ENCODE measurements around the gene SCAF8. TPM values are rescaled to one million over a fixed set of nuclear protein-coding genes. Genes with fewer than 3 reads are reported as not detected.
A peak's percentile ranks its signal among the peaks of the same experiment; 100 is the strongest.

SCAF8 gene
- total RNA-seq, 1 experiment from 2014 or later = 50.7 TPM

DNA sequence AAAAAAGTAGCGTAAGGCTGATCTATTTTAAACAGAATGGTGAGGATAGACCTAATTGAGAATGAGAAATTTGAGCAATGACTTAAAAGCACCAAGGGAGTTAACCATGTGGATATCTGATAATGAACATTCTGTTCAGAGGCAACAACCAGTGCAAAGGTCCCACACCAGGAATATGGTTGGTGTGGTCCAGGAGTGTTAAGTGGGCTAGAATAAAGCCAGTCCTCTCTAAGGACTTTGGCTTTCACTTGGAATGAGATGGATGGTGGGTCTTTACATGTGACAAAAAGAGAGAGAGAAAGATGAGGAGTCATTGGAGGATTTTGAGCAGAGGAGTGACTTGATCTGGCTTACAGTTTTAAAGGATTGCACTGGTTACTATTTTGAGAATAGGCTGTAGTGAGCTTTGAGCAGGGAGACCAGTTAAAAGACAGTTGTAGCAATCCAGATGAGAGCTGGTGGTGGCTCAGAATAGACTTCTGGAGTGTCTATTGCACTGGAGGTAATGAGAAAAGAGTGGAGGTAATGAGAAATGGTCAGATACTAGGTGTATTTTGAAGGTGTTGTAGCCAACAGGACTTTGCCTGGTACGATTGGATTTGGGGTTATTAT is 89.8 kb downstream of the SCAF8 start:
- no peak overlapping the region for H3K4me3 ChIP-seq
- H3K27ac ChIP-seq = no peak overlapping the region
- no peak for DNase-seq
- no peaks in the 10 kb centered on the region for H3K4me1 ChIP-seq
- H3K27me3 ChIP-seq = no peaks in the 10 kb centered on the region
- H3K36me3 ChIP-seq = peaks cover 81% of the 10 kb centered on the region
- H3K9me3 ChIP-seq (replicated peaks) = no peaks in the 10 kb centered on the region

DNA sequence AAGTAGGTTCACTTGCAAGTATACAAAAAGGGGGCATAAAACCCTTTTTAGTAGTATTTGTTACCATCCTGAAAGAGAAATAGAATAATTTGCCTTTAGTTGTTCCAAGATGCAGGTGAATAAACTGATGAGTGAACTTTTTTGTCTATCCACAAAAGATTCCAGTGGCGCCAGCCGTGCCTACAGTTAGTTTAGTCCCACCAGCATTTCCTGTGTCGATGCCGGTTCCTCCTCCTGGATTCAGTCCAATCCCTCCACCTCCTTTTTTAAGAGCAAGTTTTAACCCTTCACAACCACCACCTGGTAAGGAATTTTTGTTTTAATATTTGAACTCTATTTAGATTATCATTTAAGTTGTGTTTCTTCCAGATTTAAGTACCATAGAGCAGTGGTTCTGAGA is 90.9 kb downstream of the SCAF8 start:
- Histone ChIP-seq H3K27me3 (no peaks in the 10 kb centered on the region), H3K4me3 (no peak overlapping the region), H3K27ac (no peak overlapping the region), H3K36me3 (peaks cover 80% of the 10 kb centered on the region), H3K9me3 (replicated peaks) (no peaks in the 10 kb centered on the region), H3K4me1 (no peaks in the 10 kb centered on the region)
- no peak for DNase-seq

DNA sequence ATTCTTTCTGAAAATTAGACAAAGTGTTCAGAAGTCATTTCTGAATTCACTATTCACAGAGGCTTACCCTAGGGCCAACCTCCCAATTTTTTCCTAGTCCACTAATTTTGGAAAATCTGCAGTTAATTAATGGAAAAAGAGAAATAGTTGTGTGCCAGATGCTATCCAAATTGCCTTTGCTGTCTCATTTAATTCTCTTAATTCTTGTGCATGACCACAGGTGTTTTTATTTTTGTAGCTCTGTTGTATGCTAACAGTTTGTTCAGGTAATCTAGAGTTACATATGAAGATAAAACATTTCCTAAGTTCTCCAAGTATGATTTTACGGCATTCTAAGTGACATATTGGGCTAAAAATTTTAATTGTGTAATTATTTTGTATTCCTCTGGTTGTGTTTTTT is 96.8 kb downstream of the SCAF8 start:
- H3K27me3 ChIP-seq = no peaks in the 10 kb centered on the region
- H3K4me3 ChIP-seq = no peak overlapping the region
- H3K27ac ChIP-seq = no peak overlapping the region
- no peaks in the 10 kb centered on the region for H3K4me1 ChIP-seq
- H3K36me3 ChIP-seq = peaks cover 81% of the 10 kb centered on the region
- no peak for DNase-seq
- no peaks in the 10 kb centered on the region for H3K9me3 ChIP-seq (replicated peaks)

DNA sequence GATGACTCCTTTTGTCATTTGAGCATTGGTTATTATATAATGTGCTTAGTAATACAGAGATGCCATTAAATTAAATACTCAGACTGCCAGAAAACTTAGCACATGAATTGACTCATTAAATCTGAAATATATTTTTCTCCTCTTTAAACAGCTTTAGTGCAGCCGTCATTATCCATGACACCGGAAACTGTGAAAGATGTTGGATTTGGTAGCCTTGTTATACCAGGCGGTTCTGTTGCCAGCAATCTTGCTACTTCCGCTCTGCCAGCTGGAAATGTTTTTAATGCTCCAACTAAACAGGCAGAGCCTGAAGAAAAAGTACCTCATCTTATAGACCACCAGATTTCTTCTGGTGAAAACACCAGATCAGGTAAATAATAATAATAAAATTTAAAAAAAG is 97.6 kb downstream of the SCAF8 start:
- H3K4me1 ChIP-seq = no peaks in the 10 kb centered on the region
- H3K4me3 ChIP-seq = no peak overlapping the region
- DNase-seq = no peak
- H3K9me3 ChIP-seq (replicated peaks) = no peaks in the 10 kb centered on the region
- H3K27me3 ChIP-seq = no peaks in the 10 kb centered on the region
- H3K27ac ChIP-seq = no peak overlapping the region
- H3K36me3 ChIP-seq = peaks cover 76% of the 10 kb centered on the region

DNA sequence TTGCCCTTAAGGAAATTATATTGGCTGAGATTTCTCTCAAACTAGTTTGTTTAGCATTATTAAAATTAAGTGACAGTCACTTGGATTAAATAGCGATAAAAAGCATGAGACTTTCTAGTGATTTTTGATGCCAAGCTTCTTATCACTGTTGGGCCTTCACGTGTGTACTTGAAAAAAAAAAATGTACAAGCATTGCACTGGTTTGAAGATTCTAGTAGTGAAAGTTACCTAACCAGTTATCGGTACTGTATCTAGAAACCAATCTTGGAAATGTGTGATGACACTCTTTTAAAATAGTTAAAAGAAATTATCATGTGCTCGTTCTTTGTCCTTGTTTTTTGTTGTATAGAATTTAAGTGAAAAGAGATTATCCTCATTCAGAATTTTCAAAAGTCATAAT is 102.1 kb downstream of the SCAF8 start:
- H3K4me3 ChIP-seq = no peak overlapping the region
- DNase-seq = no peak
- H3K4me1 ChIP-seq = no peaks in the 10 kb centered on the region
- no peaks in the 10 kb centered on the region for H3K9me3 ChIP-seq (replicated peaks)
- peaks cover 45% of the 10 kb centered on the region for H3K36me3 ChIP-seq
- H3K27ac ChIP-seq = no peak overlapping the region
- no peaks in the 10 kb centered on the region for H3K27me3 ChIP-seq

DNA sequence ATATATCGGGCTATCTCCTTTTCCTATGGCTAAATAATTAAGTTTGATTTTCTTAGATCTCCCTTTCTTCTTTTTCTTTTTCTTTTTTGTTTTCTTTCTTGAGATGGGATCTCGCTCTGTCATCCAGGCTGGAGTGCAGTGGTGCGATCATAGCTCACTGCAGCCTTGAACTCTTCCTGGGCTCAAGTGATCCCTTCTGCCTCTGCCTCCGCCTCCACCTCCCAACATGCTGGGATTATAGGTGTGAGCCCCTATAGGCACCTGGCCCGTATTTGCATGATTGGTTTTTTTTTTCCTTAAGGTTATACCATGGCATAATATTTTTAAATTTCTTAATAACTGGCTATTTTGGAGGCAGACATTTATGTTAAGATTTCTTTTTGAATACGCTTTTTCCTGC is 106.3 kb downstream of the SCAF8 start:
- Histone ChIP-seq H3K27ac (no peak overlapping the region), H3K4me3 (no peak overlapping the region), H3K4me1 (peaks cover 13% of the 10 kb centered on the region), H3K36me3 (peaks cover 23% of the 10 kb centered on the region), H3K9me3 (replicated peaks) (no peaks in the 10 kb centered on the region), H3K27me3 (no peaks in the 10 kb centered on the region)
- no peak for DNase-seq

DNA sequence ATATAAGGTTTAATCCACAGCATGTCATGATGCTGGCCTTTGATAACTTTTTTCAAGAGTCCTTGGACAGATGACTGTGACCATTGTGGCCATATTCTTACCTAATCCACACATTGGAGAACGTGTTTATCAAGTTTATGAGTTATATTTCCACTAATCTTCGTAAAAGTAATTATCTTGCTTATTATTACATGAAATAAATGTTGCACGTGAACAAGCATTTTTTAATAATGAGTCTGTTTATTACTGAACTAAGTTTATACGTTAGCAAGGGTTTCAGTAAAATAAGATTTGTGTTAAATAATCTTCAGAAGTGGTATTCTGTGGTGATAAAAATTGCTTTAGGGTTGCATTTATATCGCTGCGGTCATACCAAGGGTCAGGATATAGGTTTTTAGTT is 107.1 kb downstream of the SCAF8 start:
- no peak for DNase-seq
- no peaks in the 10 kb centered on the region for H3K27me3 ChIP-seq
- H3K4me3 ChIP-seq = no peak overlapping the region
- H3K27ac ChIP-seq = no peak overlapping the region
- peaks cover 23% of the 10 kb centered on the region for H3K36me3 ChIP-seq
- no peaks in the 10 kb centered on the region for H3K9me3 ChIP-seq (replicated peaks)
- peaks cover 13% of the 10 kb centered on the region for H3K4me1 ChIP-seq

DNA sequence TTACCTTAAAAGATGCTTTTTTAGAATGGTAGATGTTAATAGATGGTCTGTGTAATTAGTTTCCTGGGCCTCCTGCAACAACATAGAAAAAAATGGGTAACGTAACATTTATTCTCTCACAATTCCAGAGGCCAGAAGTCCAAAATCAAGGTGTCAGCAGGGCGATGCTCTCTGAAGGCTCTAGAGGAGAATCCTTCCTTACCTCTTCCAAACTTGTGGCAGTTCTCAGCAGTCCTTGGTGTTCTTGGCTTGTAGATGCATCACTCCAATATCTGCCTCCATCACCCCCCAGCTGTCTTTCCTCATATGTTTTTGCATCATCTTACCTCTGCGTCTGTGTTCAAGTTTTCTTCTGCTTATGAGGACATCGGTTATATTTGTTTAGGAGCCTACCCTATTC is 107.9 kb downstream of the SCAF8 start:
- Histone ChIP-seq H3K4me3 (no peak overlapping the region), H3K27ac (no peak overlapping the region), H3K36me3 (peaks cover 23% of the 10 kb centered on the region), H3K4me1 (peaks cover 13% of the 10 kb centered on the region), H3K9me3 (replicated peaks) (no peaks in the 10 kb centered on the region), H3K27me3 (no peaks in the 10 kb centered on the region)
- DNase-seq = no peak

DNA sequence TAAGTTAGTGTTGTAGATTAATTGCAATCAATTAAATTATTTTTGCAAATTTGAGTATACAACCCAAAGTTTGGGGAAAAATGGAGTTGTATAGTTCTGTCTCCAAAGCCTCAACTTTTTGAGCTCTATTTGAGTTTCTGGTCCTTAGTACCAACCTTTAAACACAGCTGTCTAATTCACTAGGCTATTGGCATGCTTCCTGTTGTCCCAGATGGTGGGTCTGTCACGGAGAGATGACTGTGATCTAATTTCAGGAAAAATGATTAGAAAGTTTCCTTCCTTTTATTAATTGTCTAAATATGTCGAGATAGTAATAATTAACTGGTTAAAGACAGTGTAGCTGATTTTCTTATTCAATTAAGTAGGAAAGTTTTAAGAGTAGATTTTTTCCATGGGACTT is 109.6 kb downstream of the SCAF8 start:
- DNase-seq = peak; percentile 29 to 66

DNA sequence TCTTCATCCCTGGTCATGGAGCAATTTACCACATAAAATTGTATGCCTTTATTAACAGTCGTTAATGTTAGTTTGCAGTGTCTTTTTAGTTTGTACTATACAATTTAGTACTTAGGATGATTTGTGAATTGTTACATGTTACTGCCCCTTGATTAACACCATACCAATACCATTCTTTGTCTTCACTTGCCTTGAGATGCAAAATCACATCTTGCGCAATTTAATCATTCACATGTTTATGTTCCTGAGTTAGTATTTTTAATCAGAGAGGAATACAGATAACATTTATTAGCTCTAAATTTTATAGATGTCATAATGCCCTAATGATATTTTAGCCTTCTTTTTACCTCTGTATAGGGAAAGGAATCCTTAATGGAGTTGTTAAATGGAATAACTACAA is 114.1 kb downstream of the SCAF8 start:
- Histone ChIP-seq H3K4me3 (no peak overlapping the region), H3K36me3 (no peaks in the 10 kb centered on the region; the same call in 1 of the 2 replicates), H3K27ac (no peak overlapping the region), H3K27me3 (no peaks in the 10 kb centered on the region), H3K4me1 (peaks cover 23% of the 10 kb centered on the region), H3K9me3 (replicated peaks) (no peaks in the 10 kb centered on the region)
- DNase-seq = no peak

More for the DNA sequence above, 109.6 kb downstream of the SCAF8 start:
- Histone ChIP-seq H3K27me3 (no peaks in the 10 kb centered on the region), H3K4me1 (peaks cover 13% of the 10 kb centered on the region), H3K9me3 (replicated peaks) (no peaks in the 10 kb centered on the region), H3K36me3 (peaks cover 23% of the 10 kb centered on the region), H3K27ac (peak overlapping the region; percentile 40), H3K4me3 (no peak overlapping the region)

DNA sequence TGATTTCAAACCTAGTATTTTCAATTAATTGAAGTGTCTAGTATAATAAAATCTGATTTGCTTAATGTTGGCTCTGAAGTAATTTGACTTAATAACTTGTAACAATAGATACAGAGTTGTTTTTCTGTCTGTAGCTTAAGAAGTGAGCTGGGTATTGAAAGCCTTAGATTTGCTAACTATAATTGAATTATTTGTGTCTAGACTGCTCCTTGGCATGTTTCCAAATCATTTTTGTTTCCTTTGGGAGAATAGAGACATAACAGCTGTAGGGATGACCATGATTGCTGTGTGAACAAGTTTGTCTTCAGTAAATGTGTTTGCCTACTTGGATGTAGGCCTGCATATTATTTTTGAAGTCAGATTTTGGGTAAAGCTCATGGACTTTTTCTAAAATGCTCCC is 115.4 kb downstream of the SCAF8 start:
- H3K27me3 ChIP-seq = no peaks in the 10 kb centered on the region
- no peak overlapping the region for H3K4me3 ChIP-seq
- H3K36me3 ChIP-seq = no peaks in the 10 kb centered on the region; the same call in 1 of the 2 replicates
- H3K4me1 ChIP-seq = peaks cover 15% of the 10 kb centered on the region
- DNase-seq = peak; percentile 6 to 64
- H3K9me3 ChIP-seq (replicated peaks) = no peaks in the 10 kb centered on the region
- no peak overlapping the region; the same call in 1 of the 2 replicates for H3K27ac ChIP-seq

DNA sequence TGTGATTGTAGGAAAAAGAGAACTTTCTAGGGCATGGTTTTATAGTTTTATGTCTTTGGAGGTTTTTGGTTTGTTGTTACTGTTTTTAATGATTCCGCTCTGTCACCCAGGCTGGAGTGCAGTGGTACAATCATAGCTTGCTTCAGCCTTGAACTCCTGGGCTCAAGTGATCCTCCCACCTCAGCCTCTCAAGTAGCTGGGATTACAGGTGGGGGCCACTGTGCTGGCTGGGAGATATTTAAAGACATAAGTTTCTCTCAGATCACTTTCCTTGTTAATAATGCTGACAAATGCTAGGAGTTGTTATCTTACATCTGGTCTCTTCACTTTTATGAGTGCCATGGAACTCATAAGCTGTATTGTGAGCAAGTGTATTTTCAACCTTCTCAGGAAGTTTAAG is 116.3 kb downstream of the SCAF8 start:
- H3K27ac ChIP-seq = no peak overlapping the region
- no peak for DNase-seq

DNA sequence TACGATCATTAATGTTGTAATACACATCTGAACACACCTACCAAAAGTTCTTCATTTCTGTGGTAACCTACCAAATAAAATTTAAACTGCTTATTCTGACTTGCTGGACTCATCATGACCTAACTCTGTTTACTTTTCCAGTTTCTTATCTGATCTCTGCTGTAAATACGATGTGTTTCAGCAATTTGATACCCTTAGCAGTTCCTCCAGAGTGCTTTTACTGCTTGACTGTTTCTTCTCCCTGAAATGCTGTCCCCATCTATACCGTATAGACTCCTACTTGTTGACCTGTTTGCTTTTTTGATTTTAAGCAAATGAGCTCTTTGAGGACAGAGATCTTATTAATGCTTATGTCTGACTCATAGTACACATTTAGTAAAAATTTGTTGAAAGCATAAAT is 119.5 kb downstream of the SCAF8 start:
- peaks cover 13% of the 10 kb centered on the region for H3K4me1 ChIP-seq
- H3K9me3 ChIP-seq (replicated peaks) = no peaks in the 10 kb centered on the region
- no peak for DNase-seq
- H3K27me3 ChIP-seq = no peaks in the 10 kb centered on the region
- H3K27ac ChIP-seq = no peak overlapping the region
- no peak overlapping the region for H3K4me3 ChIP-seq
- H3K36me3 ChIP-seq = no peaks in the 10 kb centered on the region; the same call in 1 of the 2 replicates

More for the DNA sequence above, 116.3 kb downstream of the SCAF8 start:
- Histone ChIP-seq H3K27me3 (no peaks in the 10 kb centered on the region), H3K4me3 (no peak overlapping the region), H3K4me1 (peaks cover 13% of the 10 kb centered on the region), H3K36me3 (no peaks in the 10 kb centered on the region; the same call in 1 of the 2 replicates), H3K9me3 (replicated peaks) (no peaks in the 10 kb centered on the region)

DNA sequence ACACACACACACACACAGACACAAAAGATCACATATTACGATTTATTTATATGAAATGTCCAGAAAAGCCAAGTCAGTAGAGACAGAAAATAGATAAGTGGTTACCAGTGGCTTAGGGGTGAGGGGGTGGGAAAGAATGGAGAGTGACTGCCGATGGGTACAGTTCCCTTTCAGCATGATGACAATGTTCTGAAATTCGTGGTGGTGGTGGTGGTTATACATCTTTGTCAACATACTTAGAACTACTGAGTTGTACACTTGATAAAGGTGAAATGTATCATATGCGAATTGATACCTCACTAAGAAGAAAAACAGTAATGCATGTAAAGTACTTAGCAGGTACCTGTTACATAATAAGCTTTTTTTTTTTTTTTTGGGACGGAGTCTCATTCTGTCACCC is 124.3 kb downstream of the SCAF8 start:
- peaks cover 3% of the 10 kb centered on the region; the same call in 1 of the 2 replicates for H3K4me1 ChIP-seq
- H3K9me3 ChIP-seq (replicated peaks) = no peaks in the 10 kb centered on the region
- no peaks in the 10 kb centered on the region for H3K27me3 ChIP-seq
- DNase-seq = no peak
- no peaks in the 10 kb centered on the region; the same call in none of the 2 replicates for H3K36me3 ChIP-seq
- no peak overlapping the region for H3K27ac ChIP-seq
- H3K4me3 ChIP-seq = no peak overlapping the region

DNA sequence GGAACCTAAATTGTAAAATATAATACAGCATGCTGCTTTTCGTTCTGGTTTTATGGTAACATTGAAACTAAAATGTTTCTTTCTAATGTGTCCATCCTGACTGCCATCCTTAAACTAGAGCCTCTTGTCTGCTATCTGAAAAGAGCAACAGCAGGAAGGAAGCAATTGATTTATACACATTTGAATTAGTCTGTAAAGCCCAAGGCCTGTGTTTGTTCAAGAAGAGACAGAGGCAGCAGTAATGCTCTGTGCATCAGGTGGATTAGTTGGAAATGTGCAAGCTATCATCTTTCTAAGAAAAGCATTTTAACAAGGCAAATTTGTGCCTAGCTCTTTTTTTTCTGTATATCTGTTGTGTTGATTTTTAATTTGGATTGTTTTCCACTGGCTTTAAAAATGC is 128.6 kb downstream of the SCAF8 start:
- H3K36me3 ChIP-seq = no peaks in the 10 kb centered on the region; the same call in 1 of the 2 replicates
- no peaks in the 10 kb centered on the region for H3K9me3 ChIP-seq (replicated peaks)
- no peak overlapping the region for H3K27ac ChIP-seq
- H3K27me3 ChIP-seq = no peaks in the 10 kb centered on the region
- no peaks in the 10 kb centered on the region for H3K4me1 ChIP-seq
- H3K4me3 ChIP-seq = no peak overlapping the region
- no peak for DNase-seq

DNA sequence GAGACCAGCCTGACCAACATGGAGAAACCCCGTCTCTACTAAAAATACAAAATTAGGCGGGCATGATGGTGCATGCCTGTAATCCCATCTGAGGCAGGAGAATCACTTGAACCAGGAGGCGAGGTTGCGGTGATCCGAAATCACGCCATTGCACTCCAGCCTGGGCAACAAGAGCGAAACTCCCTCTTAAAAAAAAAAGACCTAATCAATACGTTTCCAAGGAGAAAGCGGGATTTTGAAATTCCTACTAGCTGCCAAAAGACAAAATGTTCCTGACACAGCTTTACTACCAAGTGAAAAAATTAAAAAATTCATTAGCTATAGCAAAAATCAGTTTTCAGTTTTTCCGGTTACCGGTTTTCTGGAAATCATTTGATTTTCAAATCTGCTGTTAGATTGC is 129.3 kb downstream of the SCAF8 start:
- DNase-seq = no peak
- Histone ChIP-seq H3K27ac (no peak overlapping the region), H3K4me1 (no peaks in the 10 kb centered on the region), H3K9me3 (replicated peaks) (no peaks in the 10 kb centered on the region), H3K4me3 (no peak overlapping the region), H3K36me3 (no peaks in the 10 kb centered on the region; the same call in 1 of the 2 replicates), H3K27me3 (no peaks in the 10 kb centered on the region)

All from SJCRH30 (cell line).